GM18951 (cell line): ENCODE results near the gene MYO5C.

ENCODE experiments used
- POLR2A ChIP-seq: IDR thresholded peaks from 4 replicates; pipeline ENCODE4 v1.6.1; 2011; ENCODE audit warnings: mild to moderate bottlenecking; ENCODE audit not compliant: insufficient read length, insufficient read depth; ENCODE audit errors: extremely low read depth
- in situ Hi-C: fragments of 300-500 bp; cut with MboI; formaldehyde crosslinking; loops from one replicate; pipeline ENCODE4 v1.12.0; 2022; ENCODE audit warnings: low sequenced_read_pairs, mixed read lengths, inconsistent platforms; ENCODE audit not compliant: unreplicated experiment

Gene MYO5C

GRCh38 chr15:52328680-52329079 is 33.1 kb upstream of the MYO5C start:
- in situ Hi-C loops = no loop called here
- no peak for TF ChIP-seq POLR2A

- no peak for TF ChIP-seq POLR2A
- in situ Hi-C loops = no loop called here
Observed at GRCh38 chr15:52326756-52327155, 31.2 kb upstream of the MYO5C start.

GRCh38 chr15:52324109-52324508 is 28.5 kb upstream of the MYO5C start:
- in situ Hi-C loops = no loop called here
- no peak for TF ChIP-seq POLR2A

- in situ Hi-C loops = no loop called here
- TF ChIP-seq POLR2A = no peak
Observed at GRCh38 chr15:52318729-52319500, 23.3 kb upstream of the MYO5C start.

- in situ Hi-C loops = no loop called here
- TF ChIP-seq POLR2A = no peak
Observed at GRCh38 chr15:52317688-52318087, 22.1 kb upstream of the MYO5C start.

- in situ Hi-C loops = no loop called here
- TF ChIP-seq POLR2A = no peak
Observed at GRCh38 chr15:52317022-52317421, 21.4 kb upstream of the MYO5C start.

- TF ChIP-seq POLR2A = no peak
- in situ Hi-C loops = no loop called here
Observed at GRCh38 chr15:52309154-52309548, 13.5 kb upstream of the MYO5C start.

GRCh38 chr15:52308446-52309153 is 13.0 kb upstream of the MYO5C start:
- peak; percentile 28 for TF ChIP-seq POLR2A

GRCh38 chr15:52307847-52308246 is 12.2 kb upstream of the MYO5C start:
- no peak for TF ChIP-seq POLR2A
- in situ Hi-C loops = no loop called here

More at GRCh38 chr15:52308446-52309153, 13.0 kb upstream of the MYO5C start:
- in situ Hi-C loops = no loop called here

- no peak for TF ChIP-seq POLR2A
- in situ Hi-C loops = no loop called here
Observed at GRCh38 chr15:52306270-52306669, 10.7 kb upstream of the MYO5C start.

- in situ Hi-C loops = no loop called here
- no peak for TF ChIP-seq POLR2A
Observed at GRCh38 chr15:52303093-52303772, 7.6 kb upstream of the MYO5C start.

GRCh38 chr15:52301265-52301847 is 5.8 kb upstream of the MYO5C start:
- TF ChIP-seq POLR2A = no peak
- in situ Hi-C loops = no loop called here

GRCh38 chr15:52294881-52295420 is 653 bp downstream of the MYO5C start:
- in situ Hi-C loops = no loop called here
- no peak for TF ChIP-seq POLR2A

- in situ Hi-C loops = no loop called here
- no peak for TF ChIP-seq POLR2A
Observed at GRCh38 chr15:52292780-52293392, 2.7 kb downstream of the MYO5C start.
